HG03025 (cell line): Measurements from ENCODE around the gene TBC1D16.
"Not testable (repeated sequence)": the region's sequence is repeated elsewhere in the genome, so short reads cannot be mapped to it uniquely, and the experiment has no call there.

Source experiments
- ATAC-seq: cut with Tn5 transposase; IDR thresholded peaks from one replicate; pipeline ENCODE4 v1.9.1; 2021; ENCODE audit warnings: mild to moderate bottlenecking, moderate library complexity; ENCODE audit not compliant: unreplicated experiment, low FRiP score

The TBC1D16 gene

GRCh38 chr17:80055597-80055996, 19.9 kb upstream of the TBC1D16 start:
- ATAC-seq, result no peak

- ATAC-seq, result no peak
These were observed 17.4 kb upstream of the TBC1D16 start for GRCh38 chr17:80053102-80053501.

GRCh38 chr17:80051681-80052080, 16.0 kb upstream of the TBC1D16 start:
- no peak for ATAC-seq

- ATAC-seq, result no peak
These were observed 15.0 kb upstream of the TBC1D16 start for GRCh38 chr17:80050706-80051105.

GRCh38 chr17:80049986-80050385, 14.3 kb upstream of the TBC1D16 start:
- no peak for ATAC-seq

GRCh38 chr17:80047176-80047575, 11.5 kb upstream of the TBC1D16 start:
- ATAC-seq, result no peak

GRCh38 chr17:80046709-80047108, 11.0 kb upstream of the TBC1D16 start:
- not testable (repeated sequence) for ATAC-seq

GRCh38 chr17:80045703-80046102, 10.0 kb upstream of the TBC1D16 start:
- no peak for ATAC-seq

GRCh38 chr17:80043963-80044362, 8.3 kb upstream of the TBC1D16 start:
- no peak for ATAC-seq

GRCh38 chr17:80036715-80037477, 1.2 kb upstream of the TBC1D16 start:
- ATAC-seq, result no peak

- ATAC-seq, result no peak
These were observed 454 bp upstream of the TBC1D16 start, which contains the start of gene CCDC40 for GRCh38 chr17:80035937-80036714. TSS of gene CCDC40 (plus strand) at chr17:80036642. CDS start at chr17:80036663, 21 bp downstream.

- no peak for ATAC-seq
These were observed 633 bp downstream of the TBC1D16 start for GRCh38 chr17:80034791-80035686.

GRCh38 chr17:80033840-80034239, 1.8 kb downstream of the TBC1D16 start:
- no peak for ATAC-seq

GRCh38 chr17:80032614-80033171, 3.0 kb downstream of the TBC1D16 start:
- no peak for ATAC-seq

- no peak for ATAC-seq
These were observed 3.8 kb downstream of the TBC1D16 start for GRCh38 chr17:80031691-80032430.

- no peak for ATAC-seq
These were observed 4.8 kb downstream of the TBC1D16 start for GRCh38 chr17:80030730-80031410.

- no peak for ATAC-seq
These were observed 6.3 kb downstream of the TBC1D16 start for GRCh38 chr17:80029258-80029974.

- no peak for ATAC-seq
These were observed 7.6 kb downstream of the TBC1D16 start for GRCh38 chr17:80028030-80028429.

- ATAC-seq, result no peak
These were observed 8.6 kb downstream of the TBC1D16 start for GRCh38 chr17:80027043-80027435.
